ENCODE data around the gene ERC2.
"Not testable (repeated sequence)": the region's sequence is repeated elsewhere in the genome, so short reads cannot be mapped to it uniquely, and the experiment has no call there.

ERC2 gene

GRCh38 chr3:55868347-55868746, 599.9 kb downstream of the ERC2 start:
- no peak for FAIRE-seq

- FAIRE-seq = no peak
These were observed 605.2 kb downstream of the ERC2 start for GRCh38 chr3:55863028-55863427.

GRCh38 chr3:55860049-55860721, 608.1 kb downstream of the ERC2 start:
- FAIRE-seq = no peak

GRCh38 chr3:55859305-55859704, 609.0 kb downstream of the ERC2 start:
- FAIRE-seq = no peak

- no peak for FAIRE-seq
These were observed 609.5 kb downstream of the ERC2 start for GRCh38 chr3:55858727-55859126.

GRCh38 chr3:55858302-55858701, 610.0 kb downstream of the ERC2 start:
- no peak for FAIRE-seq

- FAIRE-seq = no peak
These were observed 610.6 kb downstream of the ERC2 start for GRCh38 chr3:55857633-55858032.

GRCh38 chr3:55855311-55855710, 613.0 kb downstream of the ERC2 start:
- no peak for FAIRE-seq

GRCh38 chr3:55854494-55854893, 613.8 kb downstream of the ERC2 start:
- FAIRE-seq = no peak

- FAIRE-seq = no peak
These were observed 615.9 kb downstream of the ERC2 start for GRCh38 chr3:55852326-55852725.

- FAIRE-seq = no peak
These were observed 626.1 kb downstream of the ERC2 start for GRCh38 chr3:55842204-55842603.

- not testable (repeated sequence) for FAIRE-seq
These were observed 636.4 kb downstream of the ERC2 start for GRCh38 chr3:55831876-55832275.

- no peak for FAIRE-seq
These were observed 639.6 kb downstream of the ERC2 start for GRCh38 chr3:55828712-55829111.

- FAIRE-seq = no peak
These were observed 640.5 kb downstream of the ERC2 start for GRCh38 chr3:55827786-55828185.

- FAIRE-seq = no peak
These were observed 641.4 kb downstream of the ERC2 start for GRCh38 chr3:55826731-55827496.

GRCh38 chr3:55826097-55826496, 642.2 kb downstream of the ERC2 start:
- no peak for FAIRE-seq

GRCh38 chr3:55824406-55824805, 643.9 kb downstream of the ERC2 start:
- FAIRE-seq = no peak

- no peak for FAIRE-seq
These were observed 644.4 kb downstream of the ERC2 start for GRCh38 chr3:55823829-55824228.

GRCh38 chr3:55823001-55823400, 645.3 kb downstream of the ERC2 start:
- FAIRE-seq = no peak

- no peak for FAIRE-seq
These were observed 649.3 kb downstream of the ERC2 start for GRCh38 chr3:55819005-55819404.

GRCh38 chr3:55818485-55818884, 649.8 kb downstream of the ERC2 start:
- FAIRE-seq = no peak

- FAIRE-seq = no peak
These were observed 651.3 kb downstream of the ERC2 start for GRCh38 chr3:55816794-55817576.

- no peak for FAIRE-seq
These were observed 653.0 kb downstream of the ERC2 start for GRCh38 chr3:55815262-55815661.

Data from A204.1 (cell line).